ENCODE data around the gene KRT9.

GRCh38 chr17:41544491-41544892 lies 27.4 kb downstream of the KRT9 start:
- no peak for TF ChIP-seq CTCF (conservative IDR thresholded peaks at IDR 0.05 in 1 of 2, IDR thresholded peaks at IDR 0.05 in 1 of 2; ENCODE audit: low read depth in 1 of 2, low read length in 2 of 2)
- TF ChIP-seq EZH2 (IDR thresholded peaks at IDR 0.05; ENCODE audit: low read length, missing control alignments), result no peak
